ENCODE measurements around the gene GADD45B.
"Not testable (repeated sequence)": the region's sequence is repeated elsewhere in the genome, so short reads cannot be mapped to it uniquely, and the experiment has no call there.

The GADD45B gene

GRCh38 chr19:2488405-2488941, 12.5 kb downstream of the GADD45B start:
- no peak for DNase-seq (ENCODE audit: low read depth in 2 of 2)

GRCh38 chr19:2488942-2489731, 13.2 kb downstream of the GADD45B start:
- DNase-seq (ENCODE audit: low read depth in 2 of 2), result no peak

- no peak for DNase-seq (ENCODE audit: low read depth in 2 of 2)
Measured at GRCh38 chr19:2490659-2491058, 14.7 kb downstream of the GADD45B start.

- DNase-seq (ENCODE audit: low read depth in 2 of 2), result no peak
Measured at GRCh38 chr19:2491130-2491801, 15.3 kb downstream of the GADD45B start.

- no peak for DNase-seq (ENCODE audit: low read depth in 2 of 2)
Measured at GRCh38 chr19:2492870-2493269, 16.9 kb downstream of the GADD45B start.

- DNase-seq (ENCODE audit: low read depth in 2 of 2), result not testable (repeated sequence)
Measured at GRCh38 chr19:2493448-2493847, 17.5 kb downstream of the GADD45B start.

- DNase-seq (ENCODE audit: low read depth in 2 of 2), result no peak
Measured at GRCh38 chr19:2494084-2494446, 18.1 kb downstream of the GADD45B start.

- DNase-seq (ENCODE audit: low read depth in 2 of 2), result peak in 1 of 2 donors; percentile 43
Measured at GRCh38 chr19:2494447-2495129, 18.7 kb downstream of the GADD45B start.

- no peak for DNase-seq (ENCODE audit: low read depth in 2 of 2)
Measured at GRCh38 chr19:2495130-2495641, 19.3 kb downstream of the GADD45B start.

- DNase-seq (ENCODE audit: low read depth in 2 of 2), result no peak
Measured at GRCh38 chr19:2495651-2496316, 19.9 kb downstream of the GADD45B start.

GRCh38 chr19:2497186-2497585, 21.3 kb downstream of the GADD45B start:
- DNase-seq (ENCODE audit: low read depth in 2 of 2), result no peak

GRCh38 chr19:2500156-2500555, 24.2 kb downstream of the GADD45B start:
- DNase-seq (ENCODE audit: low read depth in 2 of 2), result no peak

GRCh38 chr19:2500841-2501261, 24.9 kb downstream of the GADD45B start:
- no peak for DNase-seq (ENCODE audit: low read depth in 2 of 2)

- peak; percentile 48 for DNase-seq (ENCODE audit: low read depth in 2 of 2)
Measured at GRCh38 chr19:2503521-2504109, 27.7 kb downstream of the GADD45B start.

GRCh38 chr19:2506656-2507055, 30.7 kb downstream of the GADD45B start:
- not testable (repeated sequence) for DNase-seq (ENCODE audit: low read depth in 2 of 2)

GRCh38 chr19:2507109-2507508, 31.2 kb downstream of the GADD45B start:
- DNase-seq (ENCODE audit: low read depth in 2 of 2), result no peak

- DNase-seq (ENCODE audit: low read depth in 2 of 2), result no peak
Measured at GRCh38 chr19:2509096-2509495, 33.2 kb downstream of the GADD45B start.

GRCh38 chr19:2511570-2511969, 35.6 kb downstream of the GADD45B start:
- no peak for DNase-seq (ENCODE audit: low read depth in 2 of 2)

- no peak for DNase-seq (ENCODE audit: low read depth in 2 of 2)
Measured at GRCh38 chr19:2511991-2512390, 36.1 kb downstream of the GADD45B start.

GRCh38 chr19:2512523-2513431, 36.9 kb downstream of the GADD45B start:
- DNase-seq (ENCODE audit: low read depth in 2 of 2), result no peak

Data from activated CD4-positive, alpha-beta T cell treated with anti-CD3 and anti-CD28 coated beads for 24 hours (primary cell).